ENCODE measurements around the gene PRKAG2. TPM values are rescaled to one million over a fixed set of nuclear protein-coding genes. Genes with fewer than 3 reads are reported as not detected.

The PRKAG2 gene
- total and polyA plus RNA-seq, 2 of the 8 experiments (the other 6 are each of a cell fraction or from before 2014, with no cell fraction given) = 7.5 to 18.1 TPM

DNA sequence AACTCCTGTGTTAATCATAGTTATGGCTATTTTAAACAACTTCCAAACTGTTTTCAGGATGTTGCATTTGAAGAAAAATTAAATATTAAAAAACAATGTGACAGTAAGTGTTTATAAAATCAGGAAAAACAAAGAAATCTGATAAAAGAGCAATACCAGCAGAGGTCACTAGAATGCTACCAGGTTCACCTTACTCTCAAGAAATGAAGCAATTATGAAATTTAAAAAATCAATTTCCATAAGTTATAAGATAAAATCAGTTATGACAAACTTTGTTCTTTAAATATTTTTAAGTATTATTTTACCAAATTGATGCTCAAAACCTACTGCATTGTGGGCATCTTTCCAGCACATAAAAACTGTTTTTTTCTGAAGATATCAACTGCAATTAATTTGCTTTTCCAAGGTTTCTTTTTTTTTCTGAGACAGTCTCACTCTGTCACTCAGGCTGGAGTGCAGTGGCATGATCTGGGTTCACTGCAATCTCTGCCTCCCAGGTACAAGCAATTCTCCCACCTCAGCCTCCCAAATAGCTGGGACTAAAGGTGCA, 306.5 kb downstream of the PRKAG2 start:
- ChIA-PET CTCF (ENCODE audit: partially characterized antibody) (interaction anchor here (0.6 to 2.6 kb wide), 11 partner anchors 12 to 189 kb away, joined by 3 to 20 read pairs (median 4); no protein-coding TSS in a partner anchor), POLR2A (ENCODE audit: partially characterized antibody) (no interaction called here)
- Histone ChIP-seq H4K8ac (ENCODE audit: extremely low read depth, insufficient read depth, low read length) (no peak overlapping the region), H3K23ac (ENCODE audit: insufficient read length) (no peak overlapping the region), H3K79me2 (ENCODE audit: control insufficient read depth in 1 of 2, insufficient read depth in 2 of 2, low read length in 2 of 2) (no peaks in the 10 kb centered on the region), H3K36me3 (ENCODE audit: control insufficient read depth in 2 of 4, insufficient read depth in 4 of 4, low read length in 3 of 4) (no peaks in the 10 kb centered on the region), H3K9ac (replicated peaks in 1 of 4; ENCODE audit: extremely low read depth in 1 of 4, low read depth in 3 of 4, low read length in 3 of 4) (no peak overlapping the region), H4K91ac (replicated peaks; ENCODE audit: insufficient read length, low read length) (no peak overlapping the region), H3K79me1 (ENCODE audit: low read depth, low read length) (no peaks in the 10 kb centered on the region), H2BK5ac (ENCODE audit: low read depth, low read length) (no peak overlapping the region), H3K9me3 (ENCODE audit: insufficient read depth in 2 of 2, low read depth in 1 of 2, low read length in 1 of 2) (no peaks in the 10 kb centered on the region), H2BK12ac (ENCODE audit: low read depth, low read length) (no peak overlapping the region), H3K18ac (ENCODE audit: extremely low read depth, low read length) (no peak overlapping the region), H3K27ac (ENCODE audit: low read depth, low read length) (no peak overlapping the region), H3K4me2 (ENCODE audit: insufficient read depth in 1 of 2, low read depth in 2 of 2, low read length in 2 of 2) (no peak overlapping the region), H3K56ac (replicated peaks; ENCODE audit: insufficient read length, low read depth, low read length) (no peak overlapping the region), H3K4me1 (replicated peaks in 1 of 4; ENCODE audit: control insufficient read depth in 3 of 4, insufficient read depth in 4 of 4, low read length in 3 of 4) (peaks cover 0 to 5% (median 2%) of the 10 kb centered on the region in 4 experiments; a peak in 3 of 7 replicates), H2BK20ac (ENCODE audit: low read length) (no peak overlapping the region), H2BK120ac (replicated peaks; ENCODE audit: low read depth, low read length) (no peak overlapping the region), H4K5ac (ENCODE audit: insufficient read length, low read depth, low read length) (no peak overlapping the region), H2BK15ac (ENCODE audit: low read length) (no peak overlapping the region), H3K27me3 (replicated peaks in 1 of 4; ENCODE audit: control insufficient read depth in 3 of 4, extremely low read depth in 1 of 4, insufficient read depth in 3 of 4, low read length in 3 of 4) (no peaks in the 10 kb centered on the region), H3K14ac (ENCODE audit: insufficient read length) (no peak overlapping the region), H2AK5ac (ENCODE audit: low read depth, low read length) (no peak overlapping the region), H3K4ac (replicated peaks; ENCODE audit: insufficient read length, low read depth, low read length) (no peak overlapping the region), H3K23me2 (ENCODE audit: low read depth, low read length) (no peaks in the 10 kb centered on the region), H2AFZ (ENCODE audit: low read length) (no peak overlapping the region), H3K4me3 (ENCODE audit: extremely low read depth in 1 of 4, insufficient read depth in 2 of 4, low read depth in 3 of 4, low read length in 4 of 4) (no peak overlapping the region), H4K20me1 (replicated peaks in 1 of 2; ENCODE audit: control insufficient read depth in 1 of 2, insufficient read depth in 2 of 2, low read length in 2 of 2) (no peaks in the 10 kb centered on the region)
- no peak for FAIRE-seq
- TF ChIP-seq CTCF (IDR thresholded peaks at IDR 0.05; ENCODE audit: control extremely low read depth in 1 of 3, insufficient read depth in 1 of 3, low read depth in 1 of 3, low read length in 3 of 3) = peak in 1 of 3 experiments; percentile 26; a peak in 1 of 4 replicates
- no peak for TF ChIP-seq YY1 (IDR thresholded peaks at IDR 0.05; ENCODE audit: low read depth, low read length)
- TF ChIP-seq RAD21 (IDR thresholded peaks at IDR 0.05 in 1 of 2, conservative IDR thresholded peaks at IDR 0.05 in 1 of 2; ENCODE audit: low read depth in 2 of 2, low read length in 2 of 2) = peak in 1 of 2 experiments; percentile 54; a peak in 3 of 4 replicates
- no peak for TF ChIP-seq MAFK (IDR thresholded peaks at IDR 0.05; ENCODE audit: low read depth, low read length)
- no peak for DNase-seq (ENCODE audit: low read depth in 1 of 2, low spot score in 2 of 2)

Measured in H1 (cell line).